Heart left ventricle (tissue), 16 donors: Measurements from ENCODE around the gene TRIP4. TPM values are rescaled to one million over a fixed set of nuclear protein-coding genes. Genes with fewer than 3 reads are reported as not detected.

Experiments
- ATAC-seq, 4 donors: fragments of 200-7000 bp; cut with Tn5 transposase; one replicate each; pipeline ENCODE4 v1.9.1; 2020 to 2022; ENCODE audit warnings: moderate library complexity in 4 of 4, mild to moderate bottlenecking in 3 of 4, moderate number of reproducible peaks in 1 of 4
- DNase-seq, 5 donors: peaks; one replicate each; pipeline ENCODE4 v3.0.0-alpha.2; 2020
- H3K27ac ChIP-seq, 12 donors: fragments of 200-600 bp; sonication (generic) in 4 of 12; one replicate each; pipeline versions ENCODE4 v1.5.0 to v1.8.0; 2016 to 2022; ENCODE audit warnings: mild to moderate bottlenecking in 2 of 12
- H3K27me3 ChIP-seq, 9 donors: fragments of 200-600 bp; sonication (generic) in 2 of 9; one replicate each; pipeline versions ENCODE4 v1.5.1 to v1.8.0; 2016 to 2022; ENCODE audit warnings: mild to moderate bottlenecking in 3 of 9
- H3K36me3 ChIP-seq, 9 donors: fragments of 200-600 bp; sonication (generic) in 2 of 9; one replicate each; pipeline versions ENCODE4 v1.5.0 to v1.8.0; 2018 to 2022; ENCODE audit warnings: mild to moderate bottlenecking in 2 of 9
- H3K4me1 ChIP-seq, 12 donors: fragments of 200-600 bp; sonication (generic) in 4 of 12; one replicate each; pipeline versions ENCODE4 v1.5.0 to v1.8.0; 2016 to 2022; ENCODE audit warnings: mild to moderate bottlenecking in 3 of 12
- H3K4me3 ChIP-seq, 12 donors: fragments of 200-600 bp; sonication (generic) in 4 of 12; one replicate each; pipeline versions ENCODE4 v1.5.0 to v1.8.0; 2017 to 2022; ENCODE audit warnings: mild to moderate bottlenecking in 9 of 12, moderate library complexity in 4 of 12
- H3K9me3 ChIP-seq, 12 donors: fragments of 200-600 bp; sonication (generic) in 4 of 12; one replicate each; pipeline versions ENCODE4 v1.5.0 to v1.8.0; 2016 to 2022; ENCODE audit warnings: mild to moderate bottlenecking in 1 of 12
- CTCF ChIP-seq, 12 donors: fragments of 200-600 bp; sonication (generic) in 4 of 12; IDR thresholded peaks; one replicate each; pipeline versions ENCODE4 v1.5.0 to v1.8.0; 2018 to 2022; ENCODE audit warnings: antibody characterized with exemption in 12 of 12, mild to moderate bottlenecking in 5 of 12
- POLR2A ChIP-seq, 2 donors: fragments of 450-650 bp; IDR thresholded peaks; one replicate each; pipeline ENCODE4 v1.6.1; 2017; ENCODE audit warnings: antibody characterized with exemption in 2 of 2, mild to moderate bottlenecking in 2 of 2, moderate library complexity in 2 of 2
- WGBS, 4 donors: extraction: QIAGEN DNeasy Blood & Tissue Kit in 2 of 4; methylation state at CpG; one replicate each; pipeline versions ENCODE4 v1.1.5 to v1.1.7; 2013 to 2018; 5-methylcytosine and 5-hydroxymethylcytosine counted together
- intact Hi-C, 10 donors: fragments of 100-400 bp; cut with DNase I; formaldehyde crosslinking; loops; one replicate each; pipeline versions ENCODE4 v1.11.1 to v1.14.2; 2022
- polyA plus RNA-seq, 2 donors: library from polyadenylated mRNA; stranded (reverse); fragments of 200-250 nt; gene quantifications; one replicate each; pipeline ENCODE4 v1.2.3, GENCODE V29; 2013
- total RNA-seq, 9 donors: library from RNA; depleted of rRNA in 2 of 9; stranded (reverse); fragments of >200 nt in 2 of 9; fragmentation: NEBNext Ultra II Directional in 3 of 9; extraction: Animal tissue kit (Norgen Biotek cat#: 25700) in 3 of 9; gene quantifications; one replicate each; pipeline versions ENCODE4 v1.1.0 to v1.2.4, GENCODE V29; 2016 to 2023
- donor health status: ischemic (EF 13 %, LVEDD 7.1; RV severe dilation, severe dysfunction).
- donor health status: healthy with polysubstance abuse.
- donor health status: DM: no; HTN: yes; CAD: no.
- donor health status: DM: no; HTN: no; CAD: no.
- donor health status: ischemic (EF 25% LVEDD 6.9; RV normal size, moderate dysfunction).
- donor health status: ischemic (EF 25% LVEDD 5.7; RV mildly dilated, moderate dysfunction).
- donor health status: healthy.
- donor health status: DM: yes; HTN: yes; CAD: no.
- donor health status: ischemic (EF 35%, LVEDD 5.7; RV mildly dilated, moderate dysfunction).
- donor health status: nonischemic (EF 11% LVEDD 7.7; RV severe dilation, severe dysfunction).
- donor health status: DM: yes; HTN: yes; CAD: no.
- donor health status: PGD.
- donor health status: ischemic (EF 29% LVEDD 5.4; RV normal size, mild dysfunction).
- donor health status: nonischemic (EF 23%, LVEDD 6.1; RV moderate dilation, normal function).

Gene TRIP4
- total and polyA plus RNA-seq, 11 donors: 5.9 to 22.7 (median 15.1) TPM

- intact Hi-C loops: loop anchor here in 2 of 10 donors (5.0 kb wide), 3 partner anchors 38 to 173 kb away; no protein-coding TSS in a partner anchor
- no peak for TF ChIP-seq POLR2A (IDR thresholded peaks at IDR 0.05)
- TF ChIP-seq CTCF (IDR thresholded peaks at IDR 0.05): no peak
- H3K36me3 ChIP-seq: peaks cover 0 to 3% (median 0%) of the 10 kb centered on the region in 9 donors
- peaks cover 9 to 73% (median 44%) of the 10 kb centered on the region in 12 donors for H3K4me1 ChIP-seq
- H3K27me3 ChIP-seq: no peaks in the 10 kb centered on the region
- no peak overlapping the region for H3K4me3 ChIP-seq
- no peaks in the 10 kb centered on the region for H3K9me3 ChIP-seq
- DNase-seq: no peak
- ATAC-seq: no peak
- WGBS, 4 donors: 62 to 74% (median 67%) methylated on average over 3 of the region's 3 CpGs
- peak overlapping the region in 1 of 12 donors; percentile 6 for H3K27ac ChIP-seq
Measured at GRCh38 chr15:64464276-64465005, 76.8 kb downstream of the TRIP4 start.

DNA sequence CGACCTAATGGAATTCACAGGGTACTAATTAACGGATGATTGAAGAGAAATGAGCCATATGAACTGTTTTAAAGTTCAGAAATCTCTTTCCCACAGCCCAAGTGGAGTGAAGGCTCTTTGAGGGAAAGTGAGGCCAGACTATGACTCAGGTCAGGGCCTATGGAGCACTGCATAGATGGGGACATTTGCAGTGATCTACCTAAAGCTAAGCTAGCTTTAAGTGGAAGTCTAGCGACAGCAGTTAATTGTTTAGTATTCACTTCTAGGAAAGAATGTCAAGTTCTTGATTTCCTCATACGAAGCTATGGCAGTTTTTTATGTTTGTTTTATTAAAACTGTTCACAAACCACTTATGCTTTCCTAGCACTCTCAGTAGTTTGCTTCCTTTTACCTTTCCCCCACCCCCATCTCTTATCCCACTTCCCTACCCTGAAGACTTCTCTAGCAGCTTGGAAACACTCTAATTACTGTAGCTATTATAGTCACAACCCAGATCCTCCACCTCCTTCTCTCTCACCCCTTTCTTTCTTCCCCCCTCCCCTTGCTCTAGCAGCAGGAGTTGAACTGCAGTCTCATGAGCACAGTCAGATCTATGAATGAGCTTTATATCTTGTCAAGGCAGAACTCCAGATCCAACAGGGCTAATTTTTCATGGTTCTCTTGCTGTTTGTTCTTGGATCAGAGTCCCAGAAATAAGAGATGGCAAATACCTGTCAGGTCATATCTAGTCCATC is 78.9 kb downstream of the TRIP4 start:
- no peaks in the 10 kb centered on the region for H3K9me3 ChIP-seq
- no peak for TF ChIP-seq CTCF (IDR thresholded peaks at IDR 0.05)
- TF ChIP-seq POLR2A (IDR thresholded peaks at IDR 0.05): no peak
- H3K27ac ChIP-seq: no peak overlapping the region
- peaks cover 9 to 63% (median 42%) of the 10 kb centered on the region in 12 donors for H3K4me1 ChIP-seq
- no peak for DNase-seq
- peaks cover 0 to 11% (median 0%) of the 10 kb centered on the region in 9 donors for H3K36me3 ChIP-seq
- H3K27me3 ChIP-seq: no peaks in the 10 kb centered on the region
- no peak for ATAC-seq
- intact Hi-C loops: loop anchor here in 1 of 10 donors (5.0 kb wide), 1 partner anchor 41 kb away; no protein-coding TSS in a partner anchor
- WGBS, 4 donors: 83 to 88% (median 84%) methylated on average over 4 of the region's 4 CpGs
- no peak overlapping the region for H3K4me3 ChIP-seq

- intact Hi-C loops: no loop called here
- 95 to 98% (median 97%) methylated on average over 4 of the region's 4 CpGs for WGBS, 4 donors
Measured at GRCh38 chr15:64472161-64472560, 84.5 kb downstream of the TRIP4 start.

More at GRCh38 chr15:64472161-64472560, 84.5 kb downstream of the TRIP4 start:
- Histone ChIP-seq H3K36me3 (peaks cover 0 to 13% (median 0%) of the 10 kb centered on the region in 9 donors), H3K27me3 (no peaks in the 10 kb centered on the region), H3K27ac (no peak overlapping the region), H3K4me3 (no peak overlapping the region), H3K9me3 (no peaks in the 10 kb centered on the region), H3K4me1 (peaks cover 0 to 17% (median 0%) of the 10 kb centered on the region in 12 donors)
- DNase-seq (no peak), ATAC-seq (no peak)
- no peak for TF ChIP-seq CTCF (IDR thresholded peaks at IDR 0.05)
